Mesenchymal stem cell (in vitro differentiated cells and primary cell): Measurements from ENCODE around the gene S100A5.

Experiments
- DNase-seq: peaks from one replicate; pipeline ENCODE4 v3.0.0-alpha.2; 2013
- H2AFZ ChIP-seq: one replicate; pipeline ENCODE4 v1.6.1; 2013; ENCODE audit warnings: low read depth, mild to moderate bottlenecking, control low read depth, inconsistent platforms, low read length, moderate library complexity
- H2AK5ac ChIP-seq: 2 replicates; pipeline ENCODE4 v1.6.1; 2013; ENCODE audit warnings: low read length, moderate library complexity, mild to moderate bottlenecking, inconsistent platforms; ENCODE audit not compliant: severe bottlenecking
- H2BK120ac ChIP-seq: one replicate; pipeline ENCODE4 v1.6.1; 2013; ENCODE audit warnings: low read depth, mild to moderate bottlenecking, inconsistent platforms, low read length, moderate library complexity
- H2BK12ac ChIP-seq, 2 experiments: one replicate each; pipeline ENCODE4 v1.6.1; 2013; ENCODE audit warnings: inconsistent platforms in 2 of 2, low read length in 2 of 2, mild to moderate bottlenecking in 2 of 2, moderate library complexity in 2 of 2, control low read depth in 1 of 2
- H2BK15ac ChIP-seq: one replicate; pipeline ENCODE4 v1.6.1; 2013; ENCODE audit warnings: mild to moderate bottlenecking, low read depth, inconsistent platforms; ENCODE audit not compliant: poor library complexity, severe bottlenecking
- H2BK5ac ChIP-seq: 2 replicates; pipeline ENCODE4 v1.6.1; 2013; ENCODE audit warnings: low read depth, mild to moderate bottlenecking, low read length, control low read depth, inconsistent platforms; ENCODE audit not compliant: poor library complexity, severe bottlenecking
- H3K14ac ChIP-seq, 2 experiments: one replicate each; pipeline ENCODE4 v1.6.1; 2013; ENCODE audit warnings: inconsistent platforms in 2 of 2, low read length in 2 of 2, control low read depth in 1 of 2, mild to moderate bottlenecking in 1 of 2, moderate library complexity in 1 of 2
- H3K18ac ChIP-seq, 2 experiments: one replicate each; pipeline ENCODE4 v1.6.1; 2013; ENCODE audit warnings: inconsistent platforms in 2 of 2, low read length in 2 of 2, control low read depth in 1 of 2, low read depth in 1 of 2, mild to moderate bottlenecking in 1 of 2
- H3K23ac ChIP-seq, 2 experiments: one replicate each; pipeline ENCODE4 v1.6.1; 2013; ENCODE audit warnings: inconsistent platforms in 2 of 2, low read length in 2 of 2, mild to moderate bottlenecking in 2 of 2, moderate library complexity in 2 of 2, control low read depth in 1 of 2
- H3K27ac ChIP-seq: 2 replicates; pipeline ENCODE4 v1.5.1; 2013; ENCODE audit warnings: mild to moderate bottlenecking, moderate library complexity, low read length, control low read depth, inconsistent platforms; ENCODE audit not compliant: poor library complexity, severe bottlenecking
- H3K27me3 ChIP-seq, 2 experiments: 2 replicates each; pipeline versions ENCODE4 v1.6.1 to v1.7.0; 2013; ENCODE audit warnings: low read length in 2 of 2, mild to moderate bottlenecking in 2 of 2, moderate library complexity in 2 of 2, control low read depth in 1 of 2, inconsistent platforms in 1 of 2; ENCODE audit not compliant: control insufficient read depth in 1 of 2, insufficient read depth in 1 of 2
- H3K36me3 ChIP-seq, 2 experiments: 2 replicates each; pipeline versions ENCODE4 v1.6.1 to v1.7.0; 2013; ENCODE audit warnings: low read length in 2 of 2, control low read depth in 1 of 2, inconsistent platforms in 1 of 2, low read depth in 1 of 2, mild to moderate bottlenecking in 1 of 2; ENCODE audit not compliant: insufficient read depth in 2 of 2, control insufficient read depth in 1 of 2
- H3K4ac ChIP-seq, 2 experiments: one replicate each; pipeline ENCODE4 v1.6.1; 2013; ENCODE audit warnings: inconsistent platforms in 2 of 2, low read length in 2 of 2, mild to moderate bottlenecking in 2 of 2, moderate library complexity in 2 of 2, control low read depth in 1 of 2, low read depth in 1 of 2
- H3K4me1 ChIP-seq: 2 replicates; pipeline ENCODE4 v1.6.1; 2013; ENCODE audit warnings: low read depth, low read length, control low read depth; ENCODE audit not compliant: control insufficient read depth, insufficient read depth
- H3K4me2 ChIP-seq: 2 replicates; pipeline ENCODE4 v1.6.1; 2013; ENCODE audit warnings: low read length, mild to moderate bottlenecking, inconsistent platforms; ENCODE audit not compliant: poor library complexity, severe bottlenecking
- H3K4me3 ChIP-seq, 2 experiments: 2 replicates each; pipeline versions ENCODE4 v1.5.1 to v1.7.0; 2013; ENCODE audit warnings: low read length in 2 of 2, mild to moderate bottlenecking in 2 of 2, control low read depth in 1 of 2, low read depth in 1 of 2; ENCODE audit not compliant: insufficient read depth in 1 of 2
- H3K79me1 ChIP-seq: replicated peaks from 2 replicates; pipeline ENCODE4 v1.6.1; 2013; ENCODE audit warnings: mild to moderate bottlenecking, control low read depth, low read length, inconsistent platforms; ENCODE audit not compliant: poor library complexity, severe bottlenecking
- H3K9ac ChIP-seq: 2 replicates; pipeline ENCODE4 v1.7.0; 2013; ENCODE audit warnings: mild to moderate bottlenecking, low read length, moderate library complexity
- H3K9me3 ChIP-seq: 2 replicates; pipeline ENCODE4 v1.7.0; 2013; ENCODE audit warnings: mild to moderate bottlenecking, low read length; ENCODE audit not compliant: control insufficient read depth
- H4K8ac ChIP-seq: one replicate; pipeline ENCODE4 v1.6.1; 2013; ENCODE audit warnings: inconsistent platforms, mild to moderate bottlenecking, low read length, moderate library complexity
- H4K91ac ChIP-seq: one replicate; pipeline ENCODE4 v1.6.1; 2013; ENCODE audit warnings: mild to moderate bottlenecking, low read length, inconsistent platforms
- WGBS: methylation state at CpG from one replicate; pipeline ENCODE4 v1.1.7; 2013; ENCODE audit warnings: mixed read lengths; 5-methylcytosine and 5-hydroxymethylcytosine counted together

Gene S100A5

DNA sequence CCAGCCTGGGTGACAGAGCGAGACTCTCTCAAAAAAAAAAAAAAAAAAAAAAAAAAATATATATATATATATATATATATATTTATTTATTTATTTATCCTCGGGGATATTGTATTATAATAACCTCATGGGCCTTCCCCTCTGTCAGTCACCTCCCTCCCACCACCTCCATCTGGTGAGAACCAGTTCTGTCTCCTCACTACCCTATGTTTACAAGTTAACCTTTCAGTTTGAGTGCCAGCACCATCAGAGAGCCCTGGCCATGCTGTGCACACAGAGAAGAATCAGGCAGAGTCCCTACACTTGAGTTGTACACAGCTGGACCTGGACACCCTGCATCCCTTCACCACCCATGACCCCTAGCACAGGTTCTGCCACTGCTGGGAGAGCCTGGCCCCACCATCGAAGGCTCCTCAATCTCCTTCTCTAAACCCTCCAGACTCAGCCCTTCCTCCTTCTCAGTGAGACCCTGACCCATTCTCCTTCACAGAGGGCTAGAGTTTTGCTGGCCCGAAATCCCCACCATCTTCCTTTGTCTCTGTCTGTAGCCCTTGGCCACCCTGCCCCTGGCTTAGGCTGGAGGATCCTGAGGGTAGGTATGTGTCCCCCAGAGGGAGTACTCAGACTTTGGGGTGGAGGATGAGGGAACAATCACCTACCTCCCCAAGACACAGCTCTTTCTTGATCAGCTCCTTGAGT lies 1.2 kb downstream of the S100A5 start:
- WGBS, result 100% methylated on average over 2 of the region's 4 CpGs
- no peak overlapping the region for H3K4me2 ChIP-seq

DNA sequence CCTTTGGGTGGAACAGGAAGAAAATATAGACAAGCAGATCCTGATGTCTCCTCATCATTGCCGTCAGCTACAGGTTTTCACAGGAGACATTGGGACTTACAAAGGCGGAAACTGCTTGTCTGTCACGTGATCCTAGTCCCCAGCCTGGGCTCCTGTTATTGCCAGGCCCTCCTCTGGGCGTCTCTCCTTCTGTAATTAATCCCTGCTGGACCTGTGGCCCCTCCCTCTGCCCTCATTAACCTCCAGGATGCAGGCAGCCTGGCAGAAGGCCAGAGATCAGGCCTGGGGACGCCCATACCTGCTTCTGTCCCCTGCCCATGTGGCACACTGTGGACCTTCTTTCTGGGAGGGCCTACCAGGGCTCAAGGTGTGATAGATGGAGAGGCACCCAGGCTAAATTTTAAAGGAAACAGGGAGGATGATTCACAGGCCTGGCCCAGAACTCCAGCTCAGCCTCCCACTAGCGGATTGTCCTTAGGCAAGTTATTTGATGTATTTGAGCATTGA lies 2.4 kb downstream of the S100A5 start:
- Histone ChIP-seq H4K8ac (peak overlapping the region; percentile 27), H3K4me1 (peaks cover 60% of the 10 kb centered on the region), H4K91ac (peak overlapping the region; percentile 23), H3K23ac (no peak overlapping the region), H3K4me3 (no peak overlapping the region), H3K36me3 (peaks cover 17 to 23% of the 10 kb centered on the region in 2 experiments), H2BK120ac (no peak overlapping the region), H3K14ac (no peak overlapping the region), H3K27me3 (no peaks in the 10 kb centered on the region), H3K18ac (peak overlapping the region in 1 of 2 experiments; percentile 58), H2BK12ac (peak overlapping the region; percentile 69 to 75), H3K4me2 (no peak overlapping the region), H2AK5ac (peak overlapping the region; percentile 80), H3K4ac (peak overlapping the region in 1 of 2 experiments; percentile 19), H3K9ac (peak overlapping the region; percentile 50), H3K79me1 (peaks cover 2% of the 10 kb centered on the region), H2BK15ac (peak overlapping the region; percentile 29), H3K9me3 (no peaks in the 10 kb centered on the region), H2BK5ac (no peak overlapping the region), H2AFZ (no peak overlapping the region), H3K27ac (no peak overlapping the region)
- no peak for DNase-seq
- 44% methylated on average over 5 of the region's 6 CpGs for WGBS

More for the DNA sequence above, 1.2 kb downstream of the S100A5 start:
- Histone ChIP-seq H3K79me1 (peaks cover 2% of the 10 kb centered on the region), H3K14ac (peak overlapping the region in 1 of 2 experiments; percentile 53), H4K8ac (no peak overlapping the region), H2AFZ (no peak overlapping the region), H3K27me3 (no peaks in the 10 kb centered on the region), H2BK5ac (no peak overlapping the region), H3K36me3 (peaks cover 17 to 28% of the 10 kb centered on the region in 2 experiments), H2BK12ac (peak overlapping the region in 1 of 2 experiments; percentile 37), H4K91ac (no peak overlapping the region), H2AK5ac (peak overlapping the region; percentile 99), H3K18ac (peak overlapping the region in 1 of 2 experiments; percentile 26), H3K27ac (peak overlapping the region; percentile 92), H2BK120ac (no peak overlapping the region), H3K9ac (no peak overlapping the region), H3K23ac (no peak overlapping the region), H3K4ac (peak overlapping the region in 1 of 2 experiments; percentile 21), H3K4me1 (peaks cover 56% of the 10 kb centered on the region), H3K4me3 (no peak overlapping the region), H3K9me3 (no peaks in the 10 kb centered on the region), H2BK15ac (no peak overlapping the region)
- no peak for DNase-seq

DNA sequence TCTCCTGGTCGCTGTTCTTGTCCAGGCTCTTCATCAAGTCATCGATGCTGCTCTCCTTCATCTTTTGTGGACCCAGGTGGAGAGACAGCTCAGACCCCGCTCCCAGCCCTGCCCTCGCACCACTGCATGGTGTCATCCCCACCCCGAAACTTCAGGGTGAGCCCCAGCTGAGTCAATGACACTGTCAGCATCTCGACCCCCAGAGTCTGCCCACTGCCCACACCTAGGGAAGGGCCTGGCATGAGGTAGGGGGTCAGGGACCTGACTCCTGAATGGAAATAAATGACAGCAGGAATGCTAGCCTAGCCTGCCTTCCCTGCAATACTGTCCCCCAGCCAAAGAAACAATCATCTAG lies 3.4 kb downstream of the S100A5 start:
- Histone ChIP-seq H3K4me1 (peaks cover 61% of the 10 kb centered on the region), H3K4ac (no peak overlapping the region), H3K23ac (no peak overlapping the region), H2BK120ac (no peak overlapping the region), H3K18ac (no peak overlapping the region), H2AK5ac (peak overlapping the region; percentile 1), H3K9ac (no peak overlapping the region), H3K36me3 (peaks cover 8 to 13% of the 10 kb centered on the region in 2 experiments), H2BK12ac (peak overlapping the region; percentile 9 to 85), H3K27ac (no peak overlapping the region), H3K79me1 (peaks cover 2% of the 10 kb centered on the region), H2AFZ (no peak overlapping the region), H2BK15ac (no peak overlapping the region), H3K4me2 (no peak overlapping the region), H3K27me3 (no peaks in the 10 kb centered on the region), H3K4me3 (no peak overlapping the region), H4K91ac (peak overlapping the region; percentile 64), H4K8ac (no peak overlapping the region), H3K9me3 (no peaks in the 10 kb centered on the region), H2BK5ac (no peak overlapping the region), H3K14ac (no peak overlapping the region)
- whole genome bisulfite sequencing, result 100% methylated on average over 5 of the region's 6 CpGs
- no peak for DNase-seq

DNA sequence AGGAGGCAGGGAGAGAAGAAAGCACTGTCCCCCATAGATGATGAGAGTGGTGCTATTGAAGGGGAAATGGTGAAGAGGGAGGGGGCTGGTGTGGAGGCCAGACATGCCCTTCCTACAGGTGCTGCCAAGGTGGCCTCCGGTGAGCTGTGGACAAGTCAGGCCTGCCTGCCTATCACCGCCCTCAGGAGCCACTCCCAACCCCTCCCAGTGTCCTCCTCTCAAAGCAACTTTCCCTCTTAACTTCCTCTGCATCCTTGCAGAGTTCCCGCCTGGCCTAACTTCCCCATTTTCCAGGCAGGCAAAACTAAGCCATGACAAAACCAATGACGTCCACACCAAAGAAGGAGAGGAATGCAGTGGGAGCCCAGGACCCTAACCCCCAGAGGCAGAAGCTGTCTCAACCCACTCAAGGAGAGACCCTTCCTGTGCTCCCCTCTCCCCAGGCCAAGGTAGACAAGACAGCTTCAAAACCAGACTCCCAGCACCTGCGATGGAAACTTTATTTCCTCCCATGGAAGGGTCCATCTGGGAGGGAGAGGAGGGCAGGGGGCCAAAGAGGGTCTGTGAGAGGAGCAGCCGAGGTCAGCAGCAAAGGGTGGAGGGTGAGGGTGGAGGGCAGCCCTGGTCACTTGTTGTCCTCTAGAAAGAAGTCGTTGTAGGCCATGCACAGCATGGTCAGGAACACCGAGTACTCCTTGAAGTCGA lies 3.9 kb downstream of the S100A5 start:
- peak overlapping the region; percentile 9 to 76 for H2BK12ac ChIP-seq
- 88% methylated on average over 9 of the region's 9 CpGs for WGBS
- no peak for DNase-seq
- no peak overlapping the region for H2BK15ac ChIP-seq
- H3K4me1 ChIP-seq, result peaks cover 56% of the 10 kb centered on the region
- no peak overlapping the region for H3K23ac ChIP-seq
- H3K4me2 ChIP-seq, result no peak overlapping the region
- H3K79me1 ChIP-seq, result peaks cover 2% of the 10 kb centered on the region
- peak overlapping the region in 1 of 2 experiments; percentile 74 for H3K4me3 ChIP-seq
- peak overlapping the region; percentile 67 for H2AK5ac ChIP-seq
- H3K27me3 ChIP-seq, result no peaks in the 10 kb centered on the region
- peak overlapping the region in 1 of 2 experiments; percentile 21 for H3K18ac ChIP-seq
- no peak overlapping the region for H2AFZ ChIP-seq
- H3K9ac ChIP-seq, result peak overlapping the region; percentile 83
- peak overlapping the region; percentile 64 for H4K8ac ChIP-seq
- no peak overlapping the region for H3K27ac ChIP-seq
- peak overlapping the region; percentile 64 for H4K91ac ChIP-seq
- H3K14ac ChIP-seq, result no peak overlapping the region
- H3K36me3 ChIP-seq, result peaks cover 8 to 13% of the 10 kb centered on the region in 2 experiments
- H3K4ac ChIP-seq, result peak overlapping the region in 1 of 2 experiments; percentile 17
- H2BK120ac ChIP-seq, result no peak overlapping the region
- H3K9me3 ChIP-seq, result no peaks in the 10 kb centered on the region
- no peak overlapping the region for H2BK5ac ChIP-seq
